GM19463 (cell line): Measurements from ENCODE around the gene FOXO6.

Experiments used
- ATAC-seq: cut with Tn5 transposase; IDR thresholded peaks from one replicate; pipeline ENCODE4 v1.9.1; 2021; ENCODE audit warnings: mild to moderate bottlenecking, moderate library complexity; ENCODE audit not compliant: unreplicated experiment

FOXO6 gene

DNA sequence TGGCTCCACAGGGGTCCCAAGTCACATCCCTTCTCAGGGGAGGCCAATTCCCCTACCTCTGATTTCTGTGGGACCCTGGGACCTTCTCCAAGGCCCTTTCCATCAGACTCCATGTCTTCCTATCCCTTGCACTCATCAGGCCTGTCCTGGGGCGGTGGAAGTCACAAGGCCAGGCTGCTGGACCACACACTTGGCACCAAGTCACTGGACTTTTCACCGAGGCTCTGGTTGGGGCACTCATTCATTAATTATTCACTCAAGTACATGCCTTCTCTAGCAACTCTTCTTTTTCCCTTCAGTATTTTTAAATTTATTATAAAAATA lies 11.2 kb upstream of the FOXO6 start:
- no peak for ATAC-seq

DNA sequence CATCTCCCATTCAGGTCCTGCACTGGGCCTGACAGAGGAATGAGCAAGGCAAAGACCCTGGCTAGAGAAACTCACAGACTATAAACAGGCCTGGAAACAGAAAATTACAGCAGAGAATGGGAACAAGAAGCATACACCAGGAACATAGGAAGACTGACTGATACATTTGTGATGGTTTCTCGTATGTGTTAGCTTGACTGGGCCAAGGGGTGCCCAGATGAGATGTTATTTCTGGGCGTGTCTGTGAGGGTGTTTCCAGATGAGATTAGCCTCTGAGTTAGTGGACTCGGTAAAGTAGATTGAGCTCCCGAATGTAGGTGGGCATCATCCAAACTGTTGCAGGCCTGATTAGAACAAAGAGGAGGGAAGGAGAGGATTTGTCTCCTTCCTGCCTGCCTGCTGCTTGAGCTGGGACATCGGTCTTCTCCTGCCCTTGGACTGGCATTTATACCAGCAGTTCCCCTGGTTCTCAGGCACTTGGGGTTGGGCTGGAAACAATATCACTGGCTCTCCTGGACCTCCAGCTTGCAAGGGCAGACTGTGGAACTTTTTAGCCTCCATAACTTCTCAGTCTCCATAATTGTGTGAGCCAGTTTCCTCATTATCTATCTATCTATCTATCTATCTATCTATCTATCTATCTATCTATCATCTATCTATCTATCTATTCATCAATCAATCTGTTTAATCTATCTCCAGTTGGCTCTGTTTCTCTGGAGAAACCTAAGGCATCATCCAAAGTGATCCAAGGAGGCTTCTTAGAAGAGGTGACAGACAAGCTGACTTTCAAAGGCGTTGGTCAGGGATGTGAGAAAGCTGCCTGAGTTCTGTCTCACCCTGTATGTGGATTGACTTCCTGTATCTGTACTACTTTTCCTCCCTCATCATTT lies 9.7 kb upstream of the FOXO6 start:
- no peak for ATAC-seq

DNA sequence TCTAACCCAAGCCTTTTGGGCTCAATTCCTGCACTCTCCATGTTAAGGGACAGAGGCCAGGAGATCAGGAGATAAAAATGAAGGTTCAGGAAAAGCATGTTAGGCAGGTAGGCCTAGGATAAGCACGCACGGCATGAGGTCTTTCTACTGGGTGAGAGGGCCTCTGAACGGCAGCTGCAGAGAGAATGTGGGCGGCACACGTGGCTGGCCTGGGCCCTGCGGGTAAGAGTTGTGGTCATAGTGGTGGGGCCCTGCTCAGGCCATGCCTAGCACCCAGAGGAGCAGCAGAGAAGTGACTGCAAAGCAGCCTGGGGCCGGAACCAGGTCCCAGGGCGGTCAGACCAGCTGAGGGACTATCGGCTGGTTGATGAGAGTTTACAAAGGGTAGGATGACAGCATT lies 7.5 kb upstream of the FOXO6 start:
- peak; percentile 91 for ATAC-seq

DNA sequence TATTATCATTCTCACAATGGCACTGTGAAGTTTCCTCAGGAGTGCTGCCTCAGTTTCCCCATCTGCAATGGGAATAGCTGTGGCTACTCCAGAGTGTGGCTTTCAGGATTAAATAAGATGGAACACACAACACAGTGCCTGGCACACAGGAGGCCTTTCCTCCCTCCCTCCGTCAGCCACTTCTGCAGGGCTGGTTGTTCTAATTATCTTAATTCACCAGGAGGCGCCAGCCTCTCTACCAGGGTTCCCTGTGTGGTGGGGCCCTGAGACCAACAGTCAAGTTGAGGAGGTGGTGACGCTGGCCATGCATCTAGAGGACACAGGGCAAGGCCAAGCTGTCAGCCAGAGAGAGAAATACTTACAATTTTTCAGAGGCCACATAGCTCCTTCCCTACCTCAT lies 6.3 kb upstream of the FOXO6 start:
- ATAC-seq, result no peak

DNA sequence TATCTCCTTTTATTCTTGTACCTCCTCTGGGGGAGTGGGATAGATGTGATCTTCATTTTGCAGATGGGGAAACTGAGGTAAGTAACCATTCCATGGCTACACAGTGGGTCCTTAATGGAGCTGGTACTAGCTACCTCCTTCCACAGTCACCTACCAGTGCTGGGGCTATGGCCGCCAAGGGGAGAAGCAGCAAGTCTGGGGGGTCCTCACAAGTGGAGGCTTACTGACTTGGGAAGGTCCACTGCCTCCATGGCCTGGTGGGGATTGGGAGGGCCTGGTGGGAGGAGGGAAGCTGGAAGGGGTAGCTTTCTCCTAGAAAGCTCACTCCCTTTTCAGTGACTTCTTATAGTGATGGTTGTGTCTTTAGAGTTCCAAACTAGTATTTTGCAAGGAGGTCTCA lies 5.9 kb upstream of the FOXO6 start:
- ATAC-seq, result no peak

DNA sequence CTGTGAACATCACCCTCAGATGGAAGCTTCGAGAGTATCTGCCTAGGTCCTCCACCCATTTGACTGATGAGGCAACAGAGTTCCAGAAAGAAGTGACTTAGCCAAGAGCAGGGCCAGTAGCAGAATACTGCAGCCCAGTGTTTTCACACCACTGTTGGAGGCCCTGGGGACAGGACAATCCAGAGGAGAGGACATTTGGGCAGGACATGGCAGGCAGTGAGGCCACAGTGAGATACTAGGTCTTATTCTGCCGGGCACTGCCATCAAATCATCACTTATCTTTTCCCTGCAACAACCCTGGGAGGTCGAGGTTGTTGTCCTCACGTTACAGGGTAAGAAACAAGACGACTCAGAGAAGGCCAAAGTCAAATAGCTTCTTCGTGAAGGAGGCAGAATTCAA lies 5.5 kb upstream of the FOXO6 start:
- no peak for ATAC-seq

DNA sequence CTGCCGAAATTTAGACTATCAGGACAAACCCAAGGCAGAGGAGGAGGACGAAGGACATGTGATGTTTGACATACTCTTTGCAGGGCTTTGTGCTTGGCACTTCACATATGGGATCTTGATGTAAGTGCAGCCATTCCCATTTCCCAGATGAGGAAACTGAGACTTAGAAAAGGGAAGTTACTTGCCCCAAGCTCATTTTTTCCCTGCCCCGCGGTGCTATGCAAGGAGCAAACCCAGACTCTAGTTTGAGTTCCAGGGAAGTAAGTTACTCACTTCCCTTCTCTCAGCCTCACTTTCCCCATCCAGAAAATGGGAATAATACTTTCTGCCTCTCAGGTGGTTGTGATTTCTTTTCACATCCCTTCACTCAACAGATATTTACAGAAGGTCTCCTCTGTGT lies 4.5 kb upstream of the FOXO6 start:
- ATAC-seq, result no peak

DNA sequence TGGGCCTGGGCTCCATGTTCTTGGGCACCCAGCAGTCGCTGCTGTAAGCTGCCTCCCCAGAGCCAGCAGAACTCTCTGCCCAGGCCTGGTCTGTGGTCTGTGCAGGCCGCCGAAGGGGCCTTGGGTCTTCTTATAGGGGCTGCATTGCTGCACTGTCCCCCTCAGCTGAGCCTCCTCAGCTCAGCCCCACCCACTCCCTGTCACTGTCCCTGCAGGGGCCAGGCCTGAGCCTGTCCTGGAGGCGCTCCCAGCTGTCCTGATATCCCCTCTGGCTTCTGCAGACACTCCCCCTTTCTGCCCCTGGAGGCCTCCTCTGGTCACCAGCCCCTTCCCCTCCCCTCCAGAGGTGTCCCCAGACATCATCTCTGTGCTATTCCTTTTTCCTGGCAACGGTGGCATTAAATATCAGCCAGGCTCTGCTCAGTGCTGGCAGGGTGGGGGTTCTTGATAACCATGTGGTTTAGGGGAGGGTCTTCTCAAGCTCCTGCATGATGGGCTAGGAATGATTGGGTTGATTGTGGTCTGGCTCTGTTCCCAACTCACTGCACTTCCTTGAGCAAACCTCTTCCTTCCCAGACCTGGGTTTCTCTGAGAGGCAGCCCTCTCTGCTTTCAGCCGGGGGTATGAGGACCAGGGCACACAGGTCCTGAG lies 3.7 kb upstream of the FOXO6 start:
- ATAC-seq, result no peak

DNA sequence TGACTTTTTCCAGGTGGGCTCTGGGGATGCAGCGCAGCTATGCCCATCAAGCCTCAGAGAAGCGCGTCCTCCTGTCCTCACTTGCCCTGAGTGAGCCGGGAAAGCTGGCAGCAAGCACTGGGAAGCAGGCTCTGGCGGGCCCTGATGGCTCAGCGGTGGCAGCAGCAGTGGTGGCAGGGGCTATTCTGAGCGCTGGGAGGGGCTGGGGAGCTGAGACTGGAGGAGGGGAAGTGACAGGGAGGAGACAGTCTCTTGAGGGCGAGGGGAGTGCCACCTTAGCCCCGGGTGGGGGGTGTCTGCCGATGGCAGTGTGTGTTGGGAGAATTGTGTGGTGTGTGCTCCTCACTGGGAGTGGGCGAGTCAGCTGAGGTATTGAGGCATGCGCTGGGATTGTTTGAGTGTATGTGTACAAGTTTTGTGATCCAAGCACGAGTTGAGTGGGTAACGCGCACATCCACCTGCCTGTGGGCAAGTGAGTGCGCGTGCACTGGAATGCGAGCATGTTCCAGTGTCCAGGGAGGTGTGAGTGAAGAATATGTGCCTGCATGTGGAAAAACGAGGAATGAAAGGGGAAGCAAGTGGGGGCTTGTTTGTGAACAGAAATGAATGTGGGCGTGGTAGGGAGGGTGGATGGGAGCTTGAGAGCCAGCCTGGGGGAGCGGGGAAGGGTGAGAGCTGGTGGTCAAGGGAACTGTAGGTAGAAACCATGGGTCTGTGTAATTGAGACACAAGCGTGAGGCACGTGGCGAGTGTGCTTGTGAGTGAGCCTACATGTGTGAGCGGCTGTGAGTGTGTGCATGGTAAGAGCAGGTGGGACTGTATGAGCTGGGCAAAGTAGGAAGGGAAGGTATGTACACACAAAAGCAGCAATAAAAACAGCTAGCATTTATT lies 2.9 kb upstream of the FOXO6 start:
- ATAC-seq, result no peak

DNA sequence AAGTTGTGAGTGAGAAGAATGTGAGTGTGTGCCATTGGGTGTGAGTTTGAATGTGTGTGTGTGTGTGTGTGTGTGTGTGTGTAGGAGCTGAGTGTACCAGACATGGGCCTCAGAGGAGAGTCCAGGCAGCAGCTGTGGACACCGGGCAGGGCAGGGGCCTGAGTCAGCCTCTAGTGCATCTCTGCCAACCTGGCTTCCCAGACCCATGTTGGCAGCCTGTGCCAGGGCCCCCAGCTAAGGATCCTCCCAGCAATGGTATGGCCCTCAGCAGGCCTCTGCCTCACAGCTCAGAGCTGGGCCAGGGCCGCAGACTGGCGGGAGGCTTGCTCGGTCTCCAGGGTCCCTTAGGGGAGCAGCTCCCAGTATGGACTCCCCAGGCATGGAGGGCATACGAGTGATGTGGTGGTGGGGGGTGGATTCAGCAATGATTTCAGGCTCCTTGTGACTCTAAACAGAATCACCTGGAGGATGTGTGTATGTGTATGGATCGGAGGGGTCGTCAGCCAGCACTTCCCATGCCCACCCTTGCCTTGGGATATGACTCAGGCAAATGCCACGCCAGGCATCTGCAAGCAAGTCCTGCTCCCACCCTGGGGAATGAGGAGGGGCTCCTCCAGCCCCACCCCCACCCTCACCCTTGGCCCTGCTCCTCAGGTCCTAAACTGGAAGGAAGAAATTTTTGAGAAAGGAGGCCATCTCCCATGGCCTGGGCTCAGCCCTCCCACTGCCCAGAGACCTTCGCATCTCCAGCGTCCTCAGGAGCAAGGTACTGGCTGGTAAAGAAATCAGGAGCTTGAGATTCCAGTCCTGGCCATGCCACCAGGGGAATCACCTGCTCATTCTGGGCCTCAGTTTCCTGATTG lies 1.8 kb upstream of the FOXO6 start:
- ATAC-seq, result no peak

DNA sequence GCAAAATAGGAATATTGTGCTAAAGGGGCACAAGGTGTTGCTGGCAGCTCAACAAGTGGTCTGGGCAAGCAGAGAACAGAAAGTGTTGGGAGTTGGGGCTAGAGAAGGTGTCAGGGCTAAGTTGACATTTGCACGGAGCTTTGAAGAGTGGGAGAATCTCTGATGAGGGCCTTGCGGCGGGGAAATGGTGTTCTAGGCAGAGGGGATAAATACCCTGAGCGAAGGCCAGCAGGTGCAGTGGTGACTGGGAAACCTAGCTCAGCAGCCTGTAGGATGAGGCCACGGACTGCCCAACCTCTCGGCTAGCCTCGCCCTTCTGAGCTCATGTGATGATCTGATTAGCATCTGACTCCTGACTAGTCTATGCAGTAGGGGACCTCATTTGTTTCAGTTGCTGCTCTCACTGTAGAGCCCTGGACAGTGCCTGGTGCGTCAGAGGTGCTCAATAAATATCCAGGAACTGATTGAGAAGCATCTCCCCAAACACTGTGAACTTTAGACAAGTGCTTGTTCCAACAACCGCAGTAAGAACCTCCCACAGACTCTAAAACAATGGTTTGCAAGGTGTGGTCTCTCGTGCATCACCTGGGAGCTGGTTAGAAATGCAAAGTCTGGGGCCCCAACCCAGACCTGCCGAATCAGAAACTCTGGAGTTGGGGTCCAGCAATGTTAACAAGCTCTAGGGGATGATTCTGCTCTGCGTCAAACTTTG lies 1.0 kb upstream of the FOXO6 start:
- no peak for ATAC-seq

DNA sequence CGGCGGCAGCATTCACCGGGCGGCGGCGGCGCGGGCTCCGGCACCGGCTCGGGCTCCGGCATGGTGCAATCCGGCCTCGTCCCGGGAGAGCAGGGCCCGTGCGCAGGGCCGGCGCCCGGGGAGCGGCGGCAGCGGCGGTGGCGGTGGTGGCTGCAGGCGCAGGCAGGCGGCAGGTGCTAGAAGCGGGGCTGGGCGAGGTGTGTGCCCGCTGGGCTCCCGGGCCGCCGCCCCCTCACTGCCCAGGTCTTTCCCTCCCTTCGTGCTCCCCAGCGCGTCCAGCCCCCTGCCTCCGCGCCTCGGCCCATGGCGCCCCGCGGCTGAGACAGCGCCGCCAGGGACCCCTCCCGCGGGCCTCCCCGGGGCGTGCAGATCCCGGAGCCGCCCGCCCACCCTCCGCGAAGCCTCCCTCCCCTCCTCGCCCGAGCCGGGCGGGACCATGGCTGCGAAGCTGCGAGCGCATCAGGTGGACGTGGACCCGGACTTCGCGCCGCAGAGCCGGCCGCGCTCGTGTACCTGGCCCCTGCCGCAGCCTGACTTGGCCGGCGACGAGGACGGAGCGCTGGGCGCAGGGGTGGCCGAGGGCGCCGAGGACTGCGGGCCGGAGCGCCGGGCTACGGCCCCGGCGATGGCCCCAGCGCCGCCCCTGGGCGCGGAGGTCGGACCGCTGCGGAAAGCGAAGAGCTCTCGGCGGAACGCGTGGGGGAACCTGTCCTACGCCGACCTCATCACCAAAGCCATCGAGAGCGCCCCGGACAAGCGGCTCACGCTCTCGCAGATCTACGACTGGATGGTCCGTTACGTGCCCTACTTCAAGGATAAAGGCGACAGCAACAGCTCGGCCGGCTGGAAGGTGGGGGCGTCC lies 492 bp downstream of the FOXO6 start:
- ATAC-seq, result peak; percentile 15

DNA sequence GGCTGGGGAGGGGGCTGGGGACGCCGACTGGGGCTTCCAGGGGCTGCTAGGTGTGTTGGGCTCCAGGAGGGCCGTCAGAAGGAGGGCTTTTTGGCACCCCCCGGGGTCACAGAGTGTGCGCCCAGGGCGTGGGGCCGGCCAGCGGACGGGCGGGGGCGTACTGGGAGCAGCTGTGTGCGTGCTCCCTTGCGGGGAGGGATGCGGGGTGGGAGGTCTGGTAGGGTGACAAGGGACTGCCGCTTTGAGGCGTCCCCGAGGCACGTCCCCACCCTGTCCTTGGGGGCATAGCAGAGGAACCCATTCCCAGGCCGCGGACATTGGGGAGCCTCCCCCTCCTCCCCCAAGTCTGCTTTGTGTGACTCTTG lies 1.1 kb downstream of the FOXO6 start:
- no peak for ATAC-seq

DNA sequence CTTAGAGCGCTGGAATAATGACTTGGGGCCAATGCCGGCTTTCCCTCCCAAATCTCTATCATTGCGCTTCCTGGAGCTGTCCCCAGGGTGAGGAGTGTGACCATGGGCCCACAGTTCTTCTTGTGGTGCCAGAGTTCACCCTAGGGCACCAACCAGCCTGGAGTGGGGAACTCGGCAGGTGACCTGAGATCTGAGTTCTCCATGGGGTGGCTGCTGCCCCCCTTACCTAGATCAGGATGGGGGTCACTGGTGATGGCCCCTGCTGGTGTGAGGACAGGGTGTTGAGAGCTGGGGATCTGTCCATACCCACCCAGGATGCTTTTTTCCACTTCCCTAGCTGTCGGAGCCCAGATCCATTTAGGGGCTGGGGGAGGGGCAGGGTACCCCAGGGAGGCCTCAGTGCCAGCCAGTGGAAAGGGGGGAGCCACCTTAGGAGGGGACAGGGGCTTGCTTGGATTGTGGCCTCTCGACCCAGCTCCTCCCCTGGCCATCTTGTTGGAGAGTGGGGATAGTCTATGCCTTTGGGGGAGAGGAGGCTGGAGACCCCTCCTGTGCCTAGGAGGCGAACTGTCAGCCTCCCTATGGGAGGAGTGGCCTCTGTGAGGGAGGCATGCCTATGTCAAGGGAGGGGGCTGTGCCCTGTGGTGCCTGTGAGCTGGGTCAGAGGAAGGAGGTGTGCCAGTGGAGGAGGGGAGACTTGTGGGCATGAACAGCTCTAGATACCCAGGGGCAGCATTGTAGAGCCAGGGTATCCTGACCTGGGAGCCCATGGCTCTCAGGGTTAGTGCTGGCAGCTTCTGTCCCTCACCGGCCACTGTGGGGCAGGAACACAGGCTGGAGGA lies 1.7 kb downstream of the FOXO6 start:
- ATAC-seq, result no peak

DNA sequence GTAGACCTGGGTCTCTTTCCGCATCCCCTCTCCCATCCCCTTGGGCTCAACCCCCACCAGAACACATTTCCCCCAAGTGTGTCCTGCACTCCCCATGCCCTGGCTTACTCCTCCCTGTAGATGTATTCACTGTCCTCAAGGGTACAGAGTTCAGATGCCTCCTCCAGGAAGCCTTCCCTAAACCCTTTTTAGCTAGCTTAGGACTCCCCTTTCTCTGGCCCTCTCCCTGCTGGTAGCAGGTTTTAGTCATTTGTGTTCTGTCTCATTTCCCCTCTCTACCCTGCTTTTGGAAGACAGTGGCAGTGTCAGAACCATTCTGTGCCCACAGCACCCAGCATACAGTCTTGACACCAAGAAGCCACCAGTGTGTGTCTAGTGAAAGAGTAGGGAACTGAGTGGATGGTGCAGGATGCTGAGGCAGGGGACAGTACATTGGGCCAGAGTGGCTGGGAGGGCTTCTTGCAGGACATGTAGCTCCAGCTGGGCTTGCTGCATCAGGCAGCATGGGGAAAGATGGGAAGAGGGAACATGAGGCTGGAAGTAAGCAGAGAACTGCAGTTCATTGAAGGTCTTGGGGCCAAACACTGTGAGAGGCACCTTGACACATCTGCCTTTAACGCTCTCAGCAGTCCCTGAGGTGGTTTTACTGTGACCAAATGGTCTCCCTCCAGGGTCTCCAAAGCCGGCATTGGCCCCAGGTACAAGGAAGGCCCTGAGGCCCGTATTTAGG lies 2.5 kb downstream of the FOXO6 start:
- ATAC-seq, result no peak

DNA sequence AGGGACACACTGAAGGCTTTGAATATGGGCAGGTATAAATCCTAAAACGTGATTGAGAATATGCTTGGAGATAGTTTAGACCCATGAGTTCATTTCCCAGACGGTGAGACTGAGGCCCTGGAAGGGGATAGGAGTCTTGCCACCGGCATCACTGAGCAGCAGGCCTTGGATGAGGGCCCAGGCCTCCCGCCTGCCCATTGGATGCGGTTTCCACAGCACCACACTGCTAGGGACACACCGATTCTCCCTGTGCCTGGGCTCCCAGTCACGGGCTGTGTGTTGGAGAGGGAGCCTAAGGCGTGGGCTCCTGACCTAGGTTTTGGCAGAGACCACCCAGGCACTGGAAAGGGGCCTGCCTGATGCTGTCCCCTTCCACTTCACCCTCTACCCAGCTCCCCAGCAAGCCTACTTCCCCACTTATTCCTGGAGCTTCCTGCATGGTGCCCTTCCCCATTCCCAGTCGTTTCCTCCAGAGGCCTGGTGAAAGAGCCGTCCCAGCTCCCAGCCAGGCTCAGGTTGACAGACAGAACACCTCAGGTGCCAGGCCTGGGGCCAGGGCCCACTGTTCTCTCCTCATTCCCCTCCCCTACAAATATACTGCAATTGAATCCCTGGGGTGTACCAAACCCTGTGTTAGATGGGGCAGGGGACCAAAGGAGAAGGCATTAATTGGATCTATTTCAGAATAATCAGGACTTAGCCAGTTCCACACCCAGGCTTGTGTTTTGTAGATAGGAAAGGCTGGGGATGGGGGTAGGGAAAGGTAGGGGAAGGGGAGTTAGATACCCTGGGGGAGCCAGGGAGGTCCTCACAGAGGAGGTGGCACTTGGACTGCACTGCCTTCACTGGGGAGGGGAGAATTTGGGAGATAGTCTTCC lies 3.4 kb downstream of the FOXO6 start:
- ATAC-seq, result no peak

DNA sequence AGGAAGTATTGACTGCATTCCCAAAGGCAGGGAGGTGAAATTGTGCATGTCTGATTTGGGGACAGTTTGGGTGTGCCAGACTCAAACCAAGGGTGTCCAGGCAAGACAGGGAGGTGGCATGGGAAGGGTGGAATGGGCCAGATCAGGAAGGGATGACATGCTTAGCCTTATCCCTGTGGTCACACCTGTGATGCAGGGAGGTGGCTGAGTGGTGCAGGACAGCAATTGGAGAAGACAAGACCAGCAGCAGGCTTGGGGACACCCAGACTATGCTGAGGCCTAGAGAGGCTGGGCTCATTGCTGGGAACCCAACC lies 4.0 kb downstream of the FOXO6 start:
- ATAC-seq, result no peak
